ENCODE results near the gene CDC73. TPM values are rescaled to one million over a fixed set of nuclear protein-coding genes. Genes with fewer than 3 reads are reported as not detected.

Gene CDC73
- 23.0 and 29.7 TPM in 2 replicates for total RNA-seq

DNA sequence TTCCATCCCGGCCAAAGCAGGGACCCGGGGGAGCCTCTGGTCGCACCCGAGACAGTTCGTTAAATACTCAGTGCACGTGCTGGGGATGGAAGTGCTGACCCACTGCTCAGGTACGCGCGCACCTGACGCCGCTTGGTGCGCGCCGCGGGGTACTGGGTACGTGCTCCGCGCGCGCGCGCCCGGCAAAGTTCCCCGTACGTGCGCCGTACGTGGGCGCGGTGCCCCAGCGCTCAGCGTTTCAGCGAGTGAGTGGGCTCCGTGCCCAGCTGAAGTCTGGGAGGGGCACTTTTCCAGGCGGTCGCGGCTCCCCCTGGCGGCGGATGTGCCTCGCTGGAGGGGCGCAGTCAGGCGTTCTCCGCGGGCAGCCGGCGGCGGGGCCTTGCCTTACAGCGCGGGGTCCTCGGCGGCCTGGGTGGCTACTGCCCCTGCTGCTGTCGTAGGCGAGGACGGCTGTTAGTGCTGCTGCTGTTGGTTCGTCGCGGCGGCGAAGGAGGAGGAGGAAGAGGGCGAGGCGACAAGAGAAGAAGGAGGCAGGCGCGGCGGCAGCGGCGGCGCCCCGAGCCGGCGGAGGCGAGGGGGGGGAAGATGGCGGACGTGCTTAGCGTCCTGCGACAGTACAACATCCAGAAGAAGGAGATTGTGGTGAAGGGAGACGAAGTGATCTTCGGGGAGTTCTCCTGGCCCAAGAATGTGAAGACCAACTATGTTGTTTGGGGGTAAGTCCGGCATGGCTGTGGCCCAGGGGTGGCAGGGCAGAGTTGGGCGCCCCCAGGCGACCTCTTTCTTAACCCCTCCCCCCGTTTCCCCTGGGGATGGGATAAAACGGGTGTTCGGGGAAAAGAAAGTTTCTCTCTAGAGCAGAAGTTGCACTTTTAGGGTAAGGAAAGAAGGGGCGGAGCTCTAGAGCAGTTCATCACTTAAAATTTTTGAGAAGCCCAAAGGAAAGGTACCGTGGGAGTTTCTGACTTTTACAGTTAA, at the start of gene CDC73:
TSS of gene CDC73 (plus strand) at position 416 of the 978 bp plus-strand sequence. CDS start at position 586, 170 bp downstream.
- Histone ChIP-seq H4K20me1 (ENCODE audit: insufficient read depth, low read length) (peaks cover 21% of the 10 kb centered on the region), H3K27ac (ENCODE audit: low read depth, low read length) (peak within 1 kb of the TSS; percentile 95), H3K9me3 (ENCODE audit: low read depth, low read length) (no peaks in the 10 kb centered on the region), H3K4me2 (ENCODE audit: insufficient read depth, low read length) (peak within 1 kb of the TSS; percentile 94), H3K27me3 (ENCODE audit: insufficient read depth, low read length) (no peaks in the 10 kb centered on the region), H3K4me1 (ENCODE audit: insufficient read depth, low read length) (peaks cover 6% of the 10 kb centered on the region), H3K36me3 (ENCODE audit: insufficient read depth, low read length) (peaks cover 17% of the 10 kb centered on the region), H2AFZ (ENCODE audit: low read length) (peak within 1 kb of the TSS; percentile 98), H3K79me2 (ENCODE audit: insufficient read depth, low read length) (peaks cover 45% of the 10 kb centered on the region), H3K4me3 (ENCODE audit: insufficient read depth, low read length) (peak within 1 kb of the TSS; percentile 97)
- TF ChIP-seq, protein P1, sequence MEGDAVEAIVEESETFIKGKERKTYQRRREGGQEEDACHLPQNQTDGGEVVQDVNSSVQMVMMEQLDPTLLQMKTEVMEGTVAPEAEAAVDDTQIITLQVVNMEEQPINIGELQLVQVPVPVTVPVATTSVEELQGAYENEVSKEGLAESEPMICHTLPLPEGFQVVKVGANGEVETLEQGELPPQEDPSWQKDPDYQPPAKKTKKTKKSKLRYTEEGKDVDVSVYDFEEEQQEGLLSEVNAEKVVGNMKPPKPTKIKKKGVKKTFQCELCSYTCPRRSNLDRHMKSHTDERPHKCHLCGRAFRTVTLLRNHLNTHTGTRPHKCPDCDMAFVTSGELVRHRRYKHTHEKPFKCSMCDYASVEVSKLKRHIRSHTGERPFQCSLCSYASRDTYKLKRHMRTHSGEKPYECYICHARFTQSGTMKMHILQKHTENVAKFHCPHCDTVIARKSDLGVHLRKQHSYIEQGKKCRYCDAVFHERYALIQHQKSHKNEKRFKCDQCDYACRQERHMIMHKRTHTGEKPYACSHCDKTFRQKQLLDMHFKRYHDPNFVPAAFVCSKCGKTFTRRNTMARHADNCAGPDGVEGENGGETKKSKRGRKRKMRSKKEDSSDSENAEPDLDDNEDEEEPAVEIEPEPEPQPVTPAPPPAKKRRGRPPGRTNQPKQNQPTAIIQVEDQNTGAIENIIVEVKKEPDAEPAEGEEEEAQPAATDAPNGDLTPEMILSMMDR (IDR thresholded peaks at IDR 0.05; ENCODE audit: extremely low read depth, low read depth, low read length), result peak; percentile 79
- DNase-seq (ENCODE audit: insufficient read length, low spot score, missing footprints), result peak; percentile 99

DNA sequence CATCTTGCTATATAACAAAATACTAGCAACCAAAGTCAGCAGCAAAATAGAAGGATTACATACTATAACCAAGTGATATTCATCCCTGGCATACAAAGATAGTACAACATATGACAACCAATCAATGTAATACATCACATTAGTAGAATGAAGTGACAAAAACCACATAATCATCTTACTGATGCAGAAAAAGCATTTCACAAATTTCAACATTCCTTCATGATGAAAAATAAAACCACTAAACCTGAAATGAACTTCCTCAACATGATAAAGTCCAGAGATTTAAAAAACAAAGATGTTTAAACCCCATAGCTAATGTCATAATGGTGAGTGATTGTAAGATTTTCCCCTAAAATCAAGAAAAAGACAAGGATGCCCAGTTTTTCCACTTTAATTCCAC, 43.8 kb upstream of the CDC73 start:
- Histone ChIP-seq H3K27ac (ENCODE audit: low read depth, low read length) (peak overlapping the region; percentile 55), H3K36me3 (ENCODE audit: insufficient read depth, low read length) (peaks cover 44% of the 10 kb centered on the region), H4K20me1 (ENCODE audit: insufficient read depth, low read length) (no peaks in the 10 kb centered on the region), H3K4me1 (ENCODE audit: insufficient read depth, low read length) (no peaks in the 10 kb centered on the region), H3K4me2 (ENCODE audit: insufficient read depth, low read length) (no peak overlapping the region), H3K79me2 (ENCODE audit: insufficient read depth, low read length) (peaks cover 17% of the 10 kb centered on the region), H2AFZ (ENCODE audit: low read length) (no peak overlapping the region), H3K9me3 (ENCODE audit: low read depth, low read length) (no peaks in the 10 kb centered on the region), H3K27me3 (ENCODE audit: insufficient read depth, low read length) (no peaks in the 10 kb centered on the region), H3K4me3 (ENCODE audit: insufficient read depth, low read length) (no peak overlapping the region)
- no peak for DNase-seq (ENCODE audit: insufficient read length, low spot score, missing footprints)
- TF ChIP-seq, protein P1 (IDR thresholded peaks at IDR 0.05; ENCODE audit: extremely low read depth, low read depth, low read length), result no peak

- no peaks in the 10 kb centered on the region for H3K9me3 ChIP-seq (ENCODE audit: low read depth, low read length)
- H3K4me1 ChIP-seq (ENCODE audit: insufficient read depth, low read length), result no peaks in the 10 kb centered on the region
- peaks cover 12% of the 10 kb centered on the region for H3K79me2 ChIP-seq (ENCODE audit: insufficient read depth, low read length)
- no peak overlapping the region for H2AFZ ChIP-seq (ENCODE audit: low read length)
- peaks cover 56% of the 10 kb centered on the region for H3K36me3 ChIP-seq (ENCODE audit: insufficient read depth, low read length)
- TF ChIP-seq, protein P1 (IDR thresholded peaks at IDR 0.05; ENCODE audit: extremely low read depth, low read depth, low read length), result no peak
- H3K27ac ChIP-seq (ENCODE audit: low read depth, low read length), result no peak overlapping the region
- DNase-seq (ENCODE audit: insufficient read length, low spot score, missing footprints), result no peak
- H4K20me1 ChIP-seq (ENCODE audit: insufficient read depth, low read length), result no peaks in the 10 kb centered on the region
- no peaks in the 10 kb centered on the region for H3K27me3 ChIP-seq (ENCODE audit: insufficient read depth, low read length)
- no peak overlapping the region for H3K4me3 ChIP-seq (ENCODE audit: insufficient read depth, low read length)
- no peak overlapping the region for H3K4me2 ChIP-seq (ENCODE audit: insufficient read depth, low read length)
Observed at GRCh38 chr1:193079187-193079586, 42.6 kb upstream of the CDC73 start.
